K562 (cell line): ENCODE results near the gene POC1B. TPM values are rescaled to one million over a fixed set of nuclear protein-coding genes. Genes with fewer than 3 reads are reported as not detected.
A peak's percentile ranks its signal among the peaks of the same experiment; 100 is the strongest.

ENCODE experiments used
- ATAC-seq: fragments of 200-7000 bp; cut with Tn5 transposase; 3 replicates; pipeline ENCODE4 v1.9.1; 2020; ENCODE audit warnings: moderate library complexity
- BruUV-seq: library from RNA; stranded (reverse); fragments of 400-500 nt; replicated peaks from 2 replicates; lab custom pipeline; 2021; lab: Mats Ljungman, UMichigan
- CTCF ChIA-PET: fragments of 300-600 bp; formaldehyde crosslinking; extraction: SDS; loops from one replicate; lab custom pipeline; 2021; ENCODE audit warnings: low intra/inter-chr PET ratio; lab: Yijun Ruan, JAX
- POLR2A ChIA-PET: fragments of 300-600, 350-650 bp; sonication (Branson Sonifier 250); formaldehyde crosslinking; extraction: SDS; loops from one replicate; lab custom pipeline; 2021; ENCODE audit warnings: antibody characterized with exemption, inconsistent platforms; lab: Yijun Ruan, JAX
- DNase-seq, 4 experiments: peaks; one replicate each; pipeline versions ENCODE4 v3.0.0 to v3.0.0-alpha.2; 2011 to 2018; ENCODE audit warnings: low spot score in 3 of 4, mixed read lengths in 3 of 4; ENCODE audit errors: extremely low read depth in 1 of 4
- FAIRE-seq: peaks from 2 replicates; lab custom pipeline; 2011; peaks lifted over from hg19 to GRCh38; lab: Jason Lieb, UNC
- H2AFZ ChIP-seq: 2 replicates; pipeline ENCODE4 v1.6.0; 2011; ENCODE audit warnings: low read depth, low read length, control low read depth, inconsistent platforms
- H3K27ac ChIP-seq: fragments of 200-600 bp; 3 replicates; pipeline ENCODE4 v1.8.0; 2011; ENCODE audit warnings: low read depth, mild to moderate bottlenecking, control low read depth, inconsistent platforms, low read length, moderate library complexity, mixed read lengths; ENCODE audit errors: extremely low read depth
- H3K27me3 ChIP-seq, 2 experiments: fragments of 300-600 bp in 1 of 2; 2 replicates in 1 of 2; 3 replicates in 1 of 2; pipeline versions ENCODE4 v1.6.0 to v1.8.0; 2011; ENCODE audit warnings: inconsistent platforms in 2 of 2, low read length in 2 of 2, mild to moderate bottlenecking in 1 of 2, mixed read lengths in 1 of 2, moderate library complexity in 1 of 2; ENCODE audit not compliant: control insufficient read depth in 2 of 2, insufficient read depth in 2 of 2
- H3K36me3 ChIP-seq: fragments of 300-600 bp; 3 replicates; pipeline ENCODE4 v1.8.0; 2011; ENCODE audit warnings: mild to moderate bottlenecking, low read length, inconsistent platforms; ENCODE audit not compliant: control insufficient read depth, insufficient read depth
- H3K4me1 ChIP-seq, 2 experiments: fragments of 200-600 bp in 1 of 2; replicated peaks in 1 of 2; 2 replicates in 1 of 2; 3 replicates in 1 of 2; pipeline versions ENCODE4 v1.5.1 to v1.8.0; 2011; ENCODE audit warnings: inconsistent platforms in 2 of 2, low read length in 2 of 2, mild to moderate bottlenecking in 1 of 2, mixed read lengths in 1 of 2, moderate library complexity in 1 of 2; ENCODE audit not compliant: control insufficient read depth in 2 of 2, insufficient read depth in 2 of 2
- H3K4me2 ChIP-seq: 2 replicates; pipeline ENCODE4 v1.6.1; 2011; ENCODE audit warnings: low read length, control low read depth, inconsistent platforms, mixed read lengths; ENCODE audit not compliant: insufficient read depth
- H3K4me3 ChIP-seq: fragments of 200-600 bp; sonication (generic), shearing (Covaris generic); 2 replicates; pipeline ENCODE4 v1.5.1; 2016; ENCODE audit warnings: control low read depth, inconsistent platforms
- H3K79me2 ChIP-seq: fragments of 200-600 bp; 3 replicates; pipeline ENCODE4 v1.8.0; 2011; ENCODE audit warnings: low read length, inconsistent platforms; ENCODE audit not compliant: control insufficient read depth, insufficient read depth
- H3K9ac ChIP-seq, 2 experiments: 2 replicates each; pipeline versions ENCODE4 v1.6.0 to v1.6.1; 2011; ENCODE audit warnings: low read depth in 2 of 2, low read length in 2 of 2, control low read depth in 1 of 2, inconsistent platforms in 1 of 2, mild to moderate bottlenecking in 1 of 2, mixed read lengths in 1 of 2; ENCODE audit not compliant: insufficient read depth in 1 of 2
- H3K9me1 ChIP-seq: one replicate; pipeline ENCODE4 v1.6.0; 2011; ENCODE audit warnings: inconsistent platforms, mild to moderate bottlenecking, low read length, moderate library complexity; ENCODE audit not compliant: control insufficient read depth, insufficient read depth
- H3K9me3 ChIP-seq: replicated peaks from 2 replicates; pipeline ENCODE4 v1.5.1; 2011; ENCODE audit warnings: low read depth, low read length, inconsistent platforms; ENCODE audit not compliant: control insufficient read depth, insufficient read depth
- H4K20me1 ChIP-seq: replicated peaks from 2 replicates; pipeline ENCODE4 v1.6.1; 2011; ENCODE audit warnings: low read length, inconsistent platforms, mixed read lengths; ENCODE audit not compliant: control insufficient read depth, insufficient read depth
- COPS2 ChIP-seq: fragments of 450-650 bp; conservative IDR thresholded peaks from 2 replicates; pipeline ENCODE4 v1.6.1; 2016; ENCODE audit warnings: mild to moderate bottlenecking, moderate library complexity
- HMGN3 ChIP-seq: IDR thresholded peaks from 2 replicates; pipeline ENCODE4 v1.6.1; 2011; ENCODE audit warnings: borderline replicate concordance, low read depth, mild to moderate bottlenecking, mixed read lengths, low read length; ENCODE audit not compliant: insufficient read length; ENCODE audit errors: extremely low read depth
- NFIX ChIP-seq: fragments of 250-450 bp; sonication (Bioruptor Pico); IDR thresholded peaks from 2 replicates; pipeline ENCODE4 v1.4.0; 2020; ENCODE audit warnings: low read depth, mild to moderate bottlenecking, moderate library complexity
- POU5F1 ChIP-seq: fragments of 150-350 bp; IDR thresholded peaks from 2 replicates; pipeline ENCODE4 v1.6.1; 2014; ENCODE audit warnings: borderline replicate concordance, low read length, low read depth, mild to moderate bottlenecking; ENCODE audit not compliant: partially characterized antibody
- TAF7 ChIP-seq: fragments of 450-650 bp; IDR thresholded peaks from 2 replicates; pipeline ENCODE4 v1.6.1; 2016; ENCODE audit warnings: missing genetic modification characterization, missing compliant biosample characterization
- TEAD4 ChIP-seq, 2 experiments: sonication (generic) in 1 of 2; formaldehyde crosslinking in 1 of 2; IDR thresholded peaks; 2 replicates each; pipeline versions ENCODE4 v1.6.1 to v1.8.0; 2012 to 2022; ENCODE audit warnings: borderline replicate concordance in 1 of 2, inconsistent platforms in 1 of 2, low read length in 1 of 2, mild to moderate bottlenecking in 1 of 2, missing genetic modification reagents in 1 of 2
- WGBS: fragments of 100-300 bp; shearing (Covaris generic); methylation state at CpG from one replicate; pipeline ENCODE4 v1.1.6; 2016; ENCODE audit warnings: low coverage, mixed read lengths; ENCODE audit not compliant: insufficient coverage; ENCODE audit errors: missing lambda C conversion rate; 5-methylcytosine and 5-hydroxymethylcytosine counted together
- in situ Hi-C: fragments of 300-500 bp; cut with MboI; formaldehyde crosslinking; loops from 4 replicates; pipeline ENCODE4 v1.15.0; 2018; ENCODE audit warnings: inconsistent platforms, mixed read lengths
- intact Hi-C: fragments of 100-400 bp; cut with micrococcal nuclease; formaldehyde crosslinking; loops from 2 replicates; pipeline ENCODE4 v1.14.2; 2022
- polyA plus RNA-seq, 8 experiments: library from polyadenylated mRNA; depleted of rRNA in 4 of 8; stranded (reverse) in 5 of 8; unstranded in 3 of 8; fragments of >200 nt; fragmentation: Nextera tagmentation in 2 of 8; fragmentation: Illumina TruSeq in 1 of 8; extraction: Ambion mirVana in 2 of 8; extraction: Trizol in 1 of 8; gene quantifications; 2 replicates each; pipeline versions ENCODE4 v1.2.1 to v1.2.3, GENCODE V29; 2011 to 2014; ENCODE audit warnings: inconsistent platforms in 1 of 8, missing spikeins in 1 of 8
- total RNA-seq, 7 experiments: library from RNA; depleted of rRNA in 6 of 7; stranded (reverse); fragments of >200 nt in 6 of 7; fragmentation: Illumina TruSeq in 2 of 7; extraction: Trizol in 2 of 7; gene quantifications; 2 replicates each; pipeline versions ENCODE4 v1.2.1 to v1.2.3, GENCODE V29; 2011 to 2021; ENCODE audit warnings: low replicate concordance in 1 of 7
- TF ChIP-seq, protein P1 (sequence below): sonication (generic); formaldehyde crosslinking; IDR thresholded peaks from 2 replicates; pipeline ENCODE4 v1.8.0; 2023; ENCODE audit warnings: mild to moderate bottlenecking, missing genetic modification reagents
- TF ChIP-seq, protein P2 (sequence below): fragments of 150-350 bp; IDR thresholded peaks from 2 replicates; pipeline ENCODE4 v1.6.1; 2014; ENCODE audit warnings: low read depth, mild to moderate bottlenecking, low read length, borderline replicate concordance

Gene POC1B
- total and polyA plus RNA-seq, 9 of the 15 experiments (the other 6 are each of a cell fraction or from before 2014, with no cell fraction given), result 4.5 to 16.1 (median 10.4) TPM

DNA sequence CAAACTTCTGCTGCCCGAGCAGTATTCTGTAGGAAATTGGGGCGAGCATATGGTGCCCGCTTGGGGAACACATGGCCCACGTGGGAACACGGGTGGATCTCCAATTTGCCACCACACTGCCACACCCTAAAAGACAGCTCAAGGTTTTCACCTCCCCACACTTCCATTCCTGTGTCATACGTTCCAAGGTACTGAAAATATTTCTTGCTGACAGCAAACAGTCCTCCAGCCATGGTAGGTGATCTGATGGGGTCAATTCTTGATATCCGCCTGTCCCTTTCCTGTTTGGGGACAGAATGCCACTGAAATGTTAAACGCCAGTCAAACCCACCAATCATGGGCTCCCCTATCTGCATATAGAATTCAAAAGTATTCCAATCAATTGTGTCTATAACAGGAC is 2.5 kb downstream of the POC1B start:
- ATAC-seq (no peak), DNase-seq (no peak), FAIRE-seq (no peak)
- Histone ChIP-seq H3K9ac (peak overlapping the region; percentile 91 to 94; a peak in 3 of 4 replicates), H3K36me3 (peaks cover 17% of the 10 kb centered on the region; the same call in 1 of the 3 replicates), H3K27ac (no peak overlapping the region; the same call in 2 of the 3 replicates), H3K27me3 (no peaks in the 10 kb centered on the region), H3K9me1 (no peaks in the 10 kb centered on the region), H3K4me1 (peaks cover 10 to 19% of the 10 kb centered on the region in 2 experiments; a peak in 4 of 5 replicates), H3K9me3 (no peaks in the 10 kb centered on the region), H3K79me2 (peaks cover 57% of the 10 kb centered on the region), H3K4me2 (peak overlapping the region; percentile 100), H4K20me1 (no peaks in the 10 kb centered on the region), H2AFZ (no peak overlapping the region; the same call in 1 of the 2 replicates), H3K4me3 (peak overlapping the region; percentile 93)
- CTCF ChIA-PET, result no interaction called here
- BruUV-seq, result no TSS peak
- 51% methylated on average over 8 of the region's 8 CpGs for WGBS
- POLR2A ChIA-PET, result interaction anchor here (1.1 to 2.4 kb wide), 3 partner anchors 10 to 29 kb away, joined by 4 to 8 read pairs (median 4); no protein-coding TSS in a partner anchor
- in situ Hi-C loops (loop anchor here (10.0 kb wide), 1 partner anchor 509 kb away; no protein-coding TSS in a partner anchor), intact Hi-C loops (loop anchor here (10.0 kb wide), 2 partner anchors 469 to 1379 kb away; partner anchors contain the start of genes CEP290 and TMTC3)
- no peak for TF ChIP-seq TEAD4 (IDR thresholded peaks at IDR 0.05; ENCODE audit: low read length)
- TF ChIP-seq TEAD4 (CRISPR knock-in tag; IDR thresholded peaks at IDR 0.05; ENCODE audit: borderline replicate concordance), result no peak
- TF ChIP-seq, protein P1, sequence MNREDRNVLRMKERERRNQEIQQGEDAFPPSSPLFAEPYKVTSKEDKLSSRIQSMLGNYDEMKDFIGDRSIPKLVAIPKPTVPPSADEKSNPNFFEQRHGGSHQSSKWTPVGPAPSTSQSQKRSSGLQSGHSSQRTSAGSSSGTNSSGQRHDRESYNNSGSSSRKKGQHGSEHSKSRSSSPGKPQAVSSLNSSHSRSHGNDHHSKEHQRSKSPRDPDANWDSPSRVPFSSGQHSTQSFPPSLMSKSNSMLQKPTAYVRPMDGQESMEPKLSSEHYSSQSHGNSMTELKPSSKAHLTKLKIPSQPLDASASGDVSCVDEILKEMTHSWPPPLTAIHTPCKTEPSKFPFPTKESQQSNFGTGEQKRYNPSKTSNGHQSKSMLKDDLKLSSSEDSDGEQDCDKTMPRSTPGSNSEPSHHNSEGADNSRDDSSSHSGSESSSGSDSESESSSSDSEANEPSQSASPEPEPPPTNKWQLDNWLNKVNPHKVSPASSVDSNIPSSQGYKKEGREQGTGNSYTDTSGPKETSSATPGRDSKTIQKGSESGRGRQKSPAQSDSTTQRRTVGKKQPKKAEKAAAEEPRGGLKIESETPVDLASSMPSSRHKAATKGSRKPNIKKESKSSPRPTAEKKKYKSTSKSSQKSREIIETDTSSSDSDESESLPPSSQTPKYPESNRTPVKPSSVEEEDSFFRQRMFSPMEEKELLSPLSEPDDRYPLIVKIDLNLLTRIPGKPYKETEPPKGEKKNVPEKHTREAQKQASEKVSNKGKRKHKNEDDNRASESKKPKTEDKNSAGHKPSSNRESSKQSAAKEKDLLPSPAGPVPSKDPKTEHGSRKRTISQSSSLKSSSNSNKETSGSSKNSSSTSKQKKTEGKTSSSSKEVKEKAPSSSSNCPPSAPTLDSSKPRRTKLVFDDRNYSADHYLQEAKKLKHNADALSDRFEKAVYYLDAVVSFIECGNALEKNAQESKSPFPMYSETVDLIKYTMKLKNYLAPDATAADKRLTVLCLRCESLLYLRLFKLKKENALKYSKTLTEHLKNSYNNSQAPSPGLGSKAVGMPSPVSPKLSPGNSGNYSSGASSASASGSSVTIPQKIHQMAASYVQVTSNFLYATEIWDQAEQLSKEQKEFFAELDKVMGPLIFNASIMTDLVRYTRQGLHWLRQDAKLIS (CRISPR knock-in tag), result no peak
- TF ChIP-seq POU5F1, result no peak
- TF ChIP-seq HMGN3, result no peak
- TF ChIP-seq TAF7 (tag), result no peak
- no peak for TF ChIP-seq COPS2
- no peak for TF ChIP-seq NFIX (CRISPR knock-in tag)
- TF ChIP-seq, protein P2, sequence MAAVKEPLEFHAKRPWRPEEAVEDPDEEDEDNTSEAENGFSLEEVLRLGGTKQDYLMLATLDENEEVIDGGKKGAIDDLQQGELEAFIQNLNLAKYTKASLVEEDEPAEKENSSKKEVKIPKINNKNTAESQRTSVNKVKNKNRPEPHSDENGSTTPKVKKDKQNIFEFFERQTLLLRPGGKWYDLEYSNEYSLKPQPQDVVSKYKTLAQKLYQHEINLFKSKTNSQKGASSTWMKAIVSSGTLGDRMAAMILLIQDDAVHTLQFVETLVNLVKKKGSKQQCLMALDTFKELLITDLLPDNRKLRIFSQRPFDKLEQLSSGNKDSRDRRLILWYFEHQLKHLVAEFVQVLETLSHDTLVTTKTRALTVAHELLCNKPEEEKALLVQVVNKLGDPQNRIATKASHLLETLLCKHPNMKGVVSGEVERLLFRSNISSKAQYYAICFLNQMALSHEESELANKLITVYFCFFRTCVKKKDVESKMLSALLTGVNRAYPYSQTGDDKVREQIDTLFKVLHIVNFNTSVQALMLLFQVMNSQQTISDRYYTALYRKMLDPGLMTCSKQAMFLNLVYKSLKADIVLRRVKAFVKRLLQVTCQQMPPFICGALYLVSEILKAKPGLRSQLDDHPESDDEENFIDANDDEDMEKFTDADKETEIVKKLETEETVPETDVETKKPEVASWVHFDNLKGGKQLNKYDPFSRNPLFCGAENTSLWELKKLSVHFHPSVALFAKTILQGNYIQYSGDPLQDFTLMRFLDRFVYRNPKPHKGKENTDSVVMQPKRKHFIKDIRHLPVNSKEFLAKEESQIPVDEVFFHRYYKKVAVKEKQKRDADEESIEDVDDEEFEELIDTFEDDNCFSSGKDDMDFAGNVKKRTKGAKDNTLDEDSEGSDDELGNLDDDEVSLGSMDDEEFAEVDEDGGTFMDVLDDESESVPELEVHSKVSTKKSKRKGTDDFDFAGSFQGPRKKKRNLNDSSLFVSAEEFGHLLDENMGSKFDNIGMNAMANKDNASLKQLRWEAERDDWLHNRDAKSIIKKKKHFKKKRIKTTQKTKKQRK, result no peak
